Sigmoid colon (tissue), 4 donors: Measurements from ENCODE around the gene TMEM184B.

ENCODE experiments used
- CTCF ChIP-seq, 4 experiments: fragments of 450-650 bp in 3 of 4; fragments of 200-600 bp in 1 of 4; IDR thresholded peaks; one replicate each; pipeline ENCODE4 v1.5.1; 2016 to 2019; ENCODE audit warnings: antibody characterized with exemption in 4 of 4, mild to moderate bottlenecking in 3 of 4, moderate library complexity in 2 of 4
- POLR2AphosphoS5 ChIP-seq, 4 donors: sonication (generic); formaldehyde crosslinking; IDR thresholded peaks; one replicate each; pipeline ENCODE4 v1.6.1; 2017; ENCODE audit warnings: antibody characterized with exemption in 4 of 4

DNA sequence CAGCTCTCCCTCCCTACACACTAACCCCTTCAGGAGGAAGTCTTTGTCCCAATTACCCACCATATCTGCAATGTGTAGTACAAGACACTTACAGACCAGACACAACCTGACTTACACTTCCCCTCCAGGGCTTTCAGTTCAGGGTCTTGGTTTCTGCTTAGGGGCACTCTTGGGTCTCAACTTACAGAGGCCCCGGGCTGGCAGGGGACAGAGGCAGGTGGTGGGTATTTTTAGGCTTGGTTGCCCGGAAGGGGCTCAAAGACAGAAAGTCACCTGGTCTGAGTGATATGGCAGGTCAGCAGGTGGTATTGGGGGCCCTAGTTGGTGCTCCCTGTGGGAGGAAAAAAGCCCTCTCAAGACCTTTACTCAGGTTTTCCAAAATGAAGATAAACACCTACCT lies 3.4 kb upstream of the TMEM184B start:
- TF ChIP-seq CTCF (IDR thresholded peaks at IDR 0.05) (no peak), POLR2AphosphoS5 (IDR thresholded peaks at IDR 0.05) (no peak)
